ENCODE results near the gene GEN1. TPM values are rescaled to one million over a fixed set of nuclear protein-coding genes. Genes with fewer than 3 reads are reported as not detected.

The GEN1 gene
- 2.8 and 5.6 TPM in 2 replicates for total RNA-seq (ENCODE audit: low replicate concordance)

GRCh38 chr2:17753803-17754663 is at the start of gene GEN1, which contains the start of gene SMC6:
TSS of gene GEN1 (plus strand) at chr2:17754138. CDS start at chr2:17759944, 5,806 bp downstream.
TSS of gene SMC6 (minus strand) at chr2:17753810. CDS start at chr2:17745946, 7,864 bp downstream.

GRCh38 chr2:17816396-17817245 is 62.7 kb downstream of the GEN1 start, which contains the start of gene MSGN1:
TSS of gene MSGN1 (plus strand) at chr2:17816460. CDS start at chr2:17816519, 59 bp downstream.

Other genes with a start within 250 kb of the GEN1 start
- under 0.01 TPM in 1 of 2 replicates, not detected in the other for gene RAD51AP2, start 235.7 kb upstream of the GEN1 start, total RNA-seq (ENCODE audit: low replicate concordance)
- 0.23 and 0.47 TPM in 2 replicates for gene VSNL1, start 213.4 kb upstream of the GEN1 start, total RNA-seq (ENCODE audit: low replicate concordance)
- 10.9 and 28.7 TPM in 2 replicates for gene SMC6, start 328 bp upstream of the GEN1 start, total RNA-seq (ENCODE audit: low replicate concordance)
- not detected in 2 replicates for gene MSGN1, start 62.3 kb downstream of the GEN1 start, total RNA-seq (ENCODE audit: low replicate concordance)
- 0.70 and 3.8 TPM in 2 replicates for gene KCNS3, start 124.5 kb downstream of the GEN1 start, total RNA-seq (ENCODE audit: low replicate concordance)